ENCODE results near the gene KCNN1.
"Not testable (repeated sequence)": the region's sequence is repeated elsewhere in the genome, so short reads cannot be mapped to it uniquely, and the experiment has no call there.

KCNN1 gene

DNA sequence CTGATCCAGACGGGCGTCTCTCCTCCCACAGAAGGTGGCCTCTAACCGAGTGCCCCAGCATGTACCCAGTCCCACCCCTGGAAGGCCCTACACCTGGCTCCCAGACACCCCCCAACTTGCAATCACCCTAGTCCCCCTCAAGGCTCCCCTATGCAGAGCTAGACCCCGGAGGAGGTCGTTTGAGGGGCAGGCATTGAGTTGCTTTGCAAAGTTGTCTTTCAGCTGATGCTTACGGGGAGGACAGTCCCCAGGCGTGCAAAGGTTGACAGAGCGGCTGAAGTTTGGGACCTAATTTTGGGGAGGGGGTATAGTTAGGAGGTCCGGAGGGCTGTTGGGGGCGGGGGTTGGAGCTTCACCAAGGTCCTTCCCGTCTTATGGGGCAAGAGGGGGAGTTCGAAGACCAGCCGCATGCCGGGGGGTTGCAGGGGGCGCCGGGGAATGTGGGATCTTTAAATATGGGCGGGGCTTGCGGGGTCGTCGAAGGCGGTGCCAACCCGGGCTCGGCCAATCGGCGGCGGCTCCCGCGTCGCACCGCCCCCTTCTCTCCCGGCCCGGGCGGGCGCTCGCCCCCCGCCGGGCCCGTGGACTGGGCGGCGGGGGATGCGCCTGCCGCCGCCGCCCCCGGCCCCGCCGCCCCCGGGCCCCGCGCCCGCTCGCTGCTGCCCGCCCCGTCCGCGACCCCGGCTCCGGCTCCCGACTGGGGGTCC is at the start of gene KCNN1:
KCNN1 (plus strand) TSS at position 558 of the 707 bp plus-strand sequence. CDS start 6,782 bp downstream, outside the sequence.
- no peak for DNase-seq

DNA sequence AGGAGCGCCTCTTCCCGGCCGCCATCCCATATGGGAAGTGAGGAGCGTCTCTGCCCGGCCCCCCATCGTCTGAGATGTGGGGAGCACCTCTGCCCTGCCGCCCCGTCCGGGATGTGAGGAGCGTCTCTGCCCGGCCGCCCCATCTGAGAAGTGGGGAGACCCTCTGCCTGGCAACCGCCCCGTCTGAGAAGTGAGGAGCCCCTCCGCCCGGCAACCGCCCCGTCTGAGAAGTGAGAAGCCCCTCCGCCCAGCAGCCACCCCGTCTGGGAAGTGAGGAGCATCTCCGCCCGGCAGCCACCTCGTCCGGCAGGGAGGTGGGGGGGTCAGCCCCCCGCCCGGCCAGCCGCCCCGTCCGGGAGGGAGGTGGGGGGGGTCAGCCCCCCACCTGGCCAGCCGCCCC is 48.8 kb upstream of the KCNN1 start:
- not testable (repeated sequence) for DNase-seq

GRCh38 chr19:17919122-17919521 is 47.8 kb upstream of the KCNN1 start:
- not testable (repeated sequence) for DNase-seq

DNA sequence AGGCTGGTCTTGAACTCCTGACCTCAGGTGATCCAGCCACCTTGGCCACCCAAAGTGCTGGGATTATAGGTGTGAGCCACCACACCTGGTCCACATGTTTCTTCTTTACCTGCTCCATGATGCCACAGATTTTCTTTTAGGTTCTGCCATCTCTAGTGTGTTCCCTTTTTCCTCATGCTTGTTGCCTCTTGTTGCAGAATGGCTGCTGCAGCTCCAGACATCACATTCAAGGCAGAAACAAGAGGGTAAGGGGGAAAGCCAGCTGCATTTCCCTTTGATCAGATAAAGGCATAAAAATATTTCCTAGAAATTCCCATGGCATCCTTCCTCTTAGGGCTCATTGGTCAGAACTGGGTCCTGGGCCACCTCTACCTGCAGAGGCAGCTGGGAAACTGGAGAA is 46.4 kb upstream of the KCNN1 start:
- no peak for DNase-seq

GRCh38 chr19:17922138-17922537 is 44.8 kb upstream of the KCNN1 start:
- DNase-seq, result no peak

GRCh38 chr19:17926044-17926443 is 40.9 kb upstream of the KCNN1 start:
- no peak for DNase-seq

DNA sequence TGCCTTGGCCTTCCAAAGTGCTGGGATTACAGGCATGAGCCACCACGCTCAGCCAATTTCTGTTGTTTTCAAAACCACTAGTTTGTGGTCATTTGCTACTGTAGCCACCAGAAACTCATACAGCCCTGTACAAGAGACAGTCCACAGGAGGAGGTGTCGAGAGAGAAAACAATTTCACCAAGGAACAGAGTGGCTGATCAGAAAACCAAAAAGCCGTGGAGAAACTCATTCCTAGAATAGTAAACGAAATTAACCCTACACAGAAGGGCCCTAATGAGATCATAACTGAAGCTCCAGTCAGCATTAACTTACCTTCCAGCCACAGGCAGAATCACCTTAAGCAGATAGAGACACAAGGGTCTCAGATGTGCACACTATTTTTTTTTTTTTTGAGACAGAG is 37.9 kb upstream of the KCNN1 start:
- no peak for DNase-seq

- DNase-seq, result no peak
These were observed 35.2 kb upstream of the KCNN1 start for GRCh38 chr19:17931532-17932191.

DNA sequence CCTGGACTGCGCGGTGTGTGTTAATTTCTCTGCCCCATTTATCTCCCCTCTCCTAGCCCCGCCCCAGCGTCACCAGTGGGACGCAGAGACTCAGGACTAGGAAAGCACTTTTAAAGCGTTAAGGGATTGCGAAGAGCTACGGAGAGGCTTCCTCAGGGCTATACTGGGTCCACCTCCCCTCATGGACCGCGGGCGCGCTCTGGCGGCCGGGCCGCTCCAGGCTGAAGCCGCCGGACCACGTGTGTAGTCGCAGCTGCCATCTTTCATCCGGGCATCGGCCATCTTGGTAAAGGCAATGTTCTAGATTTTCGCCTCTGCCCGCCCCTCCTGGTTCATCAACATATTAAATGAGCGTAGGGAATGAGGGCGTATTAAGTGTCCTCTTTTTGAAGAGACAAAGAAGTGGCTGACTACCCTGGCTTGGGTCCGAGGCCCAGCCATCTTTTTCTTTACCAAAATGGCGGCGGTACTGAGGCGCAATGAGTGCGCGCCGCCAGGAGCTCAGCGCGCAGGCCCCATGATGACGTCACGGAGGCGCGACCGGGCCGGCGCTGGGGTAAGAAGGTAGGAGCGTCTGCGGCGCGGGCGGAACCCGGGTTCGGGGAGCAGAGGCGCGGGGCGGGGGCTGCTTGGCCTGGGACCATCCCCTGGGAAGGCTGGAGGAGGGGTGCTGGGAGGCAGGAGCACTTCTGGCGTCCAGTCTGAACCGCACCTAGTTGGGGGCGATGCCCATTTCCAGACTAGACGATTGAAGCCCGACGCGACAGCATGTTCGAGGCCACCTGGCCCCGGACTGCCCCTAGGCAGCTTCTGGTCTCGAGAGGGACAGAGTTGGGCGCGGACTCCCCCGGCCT is 34.2 kb upstream of the KCNN1 start, which contains the start of gene CCDC124:
CCDC124 (plus strand) TSS at position 531 of the 854 bp plus-strand sequence. CDS start 3,406 bp downstream, outside the sequence.
- peak; percentile 77 for DNase-seq

DNA sequence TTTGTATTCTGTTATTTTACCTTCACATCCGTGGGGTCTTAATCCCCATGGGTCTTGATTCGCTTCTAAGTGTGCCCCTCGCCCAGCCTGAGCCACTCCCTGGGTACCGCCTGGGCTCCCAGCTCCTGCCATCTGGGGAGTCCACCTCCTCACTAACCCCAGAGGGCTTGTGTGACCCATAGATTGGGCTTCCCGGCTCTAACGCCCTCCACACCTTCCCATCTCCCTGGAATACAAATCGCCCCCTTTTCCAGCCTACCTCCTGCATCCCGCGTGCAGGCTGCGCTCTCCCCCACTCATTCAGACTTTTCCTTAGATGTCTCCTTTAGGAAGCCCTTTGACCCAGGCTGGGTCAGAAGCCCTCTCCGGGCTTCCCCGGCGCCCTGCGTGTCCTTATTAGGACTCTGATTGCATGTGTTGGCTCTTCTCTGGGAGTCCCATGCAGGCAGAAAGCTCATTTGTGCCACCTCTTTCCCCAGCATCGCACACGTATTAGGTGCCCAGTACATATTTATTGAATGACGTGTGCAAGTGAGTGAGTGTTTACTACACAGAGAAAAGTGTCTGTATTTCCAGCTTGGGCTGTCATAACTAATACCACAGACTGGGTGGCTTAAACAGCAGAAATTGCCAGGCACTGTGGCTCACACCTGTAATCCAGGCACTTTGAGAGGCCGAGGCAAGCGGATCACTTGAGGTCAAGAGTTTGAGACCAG is 33.3 kb upstream of the KCNN1 start:
- DNase-seq, result no peak

- DNase-seq, result no peak
These were observed 30.5 kb upstream of the KCNN1 start for GRCh38 chr19:17936379-17936778.

GRCh38 chr19:17937371-17937900 is 29.5 kb upstream of the KCNN1 start:
- DNase-seq, result no peak

- DNase-seq, result no peak
These were observed 28.6 kb upstream of the KCNN1 start for GRCh38 chr19:17938092-17938845.

GRCh38 chr19:17942181-17942580 is 24.7 kb upstream of the KCNN1 start:
- no peak for DNase-seq

- DNase-seq, result no peak
These were observed 24.2 kb upstream of the KCNN1 start for GRCh38 chr19:17942582-17943273.

GRCh38 chr19:17943274-17944221 is 23.4 kb upstream of the KCNN1 start:
- DNase-seq, result no peak

GRCh38 chr19:17944301-17944700 is 22.6 kb upstream of the KCNN1 start:
- DNase-seq, result no peak

DNA sequence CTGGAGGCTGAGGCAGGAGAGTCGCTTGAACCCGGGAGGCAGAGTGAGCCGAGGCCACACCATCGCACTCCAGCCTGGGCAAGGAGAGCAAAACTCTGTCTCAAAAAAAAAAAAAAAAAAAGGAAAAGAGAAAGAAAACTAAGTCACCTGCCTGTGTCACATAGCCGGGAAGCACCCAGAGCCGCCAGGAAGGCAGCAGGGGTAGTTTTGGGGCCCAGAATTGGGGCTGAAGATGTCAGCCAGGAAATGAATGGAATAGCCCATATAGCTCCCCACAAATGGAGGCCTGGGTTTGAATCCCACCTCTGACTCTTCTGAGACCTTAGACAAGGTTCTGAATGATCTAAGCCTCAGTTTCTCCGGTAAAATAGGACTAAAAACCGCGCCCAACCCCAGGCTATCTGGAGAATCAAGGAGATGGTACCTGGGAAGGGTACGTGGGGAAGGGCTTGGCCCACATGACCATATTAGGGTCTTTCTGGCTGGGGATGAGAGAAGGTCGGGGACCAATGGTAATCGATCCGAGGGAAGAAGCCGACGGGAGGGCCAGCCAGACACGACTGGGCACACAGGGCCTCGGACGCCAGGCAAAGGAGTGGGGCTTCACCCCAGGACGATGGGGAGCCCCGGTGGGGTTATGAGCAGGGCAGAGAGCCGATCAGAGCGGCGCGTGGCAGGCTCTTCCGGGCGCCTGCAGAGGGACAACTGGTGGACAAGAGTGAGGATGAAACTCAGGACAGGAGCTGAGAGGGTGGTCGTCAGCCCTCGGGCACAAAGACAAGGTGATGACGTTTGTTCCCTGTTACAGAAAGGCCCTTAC is 19.7 kb upstream of the KCNN1 start:
- no peak for DNase-seq
